NCI-H2107 treated with DMSO at 0.1 percent for 48 hours (cell line): Measurements from ENCODE around the gene LSAMP.
A peak's percentile ranks its signal among the peaks of the same experiment; 100 is the strongest.

Experiments used
- DNase-seq: peaks from one replicate; lab custom pipeline; 2025; ENCODE audit not compliant: unreplicated experiment; lab: John Stamatoyannopoulos, UW

Gene LSAMP

GRCh38 chr3:116445311-116445841 lies at the start of gene LSAMP:
TSS of gene LSAMP (minus strand) at chr3:116445487.
- DNase-seq: no peak

DNA sequence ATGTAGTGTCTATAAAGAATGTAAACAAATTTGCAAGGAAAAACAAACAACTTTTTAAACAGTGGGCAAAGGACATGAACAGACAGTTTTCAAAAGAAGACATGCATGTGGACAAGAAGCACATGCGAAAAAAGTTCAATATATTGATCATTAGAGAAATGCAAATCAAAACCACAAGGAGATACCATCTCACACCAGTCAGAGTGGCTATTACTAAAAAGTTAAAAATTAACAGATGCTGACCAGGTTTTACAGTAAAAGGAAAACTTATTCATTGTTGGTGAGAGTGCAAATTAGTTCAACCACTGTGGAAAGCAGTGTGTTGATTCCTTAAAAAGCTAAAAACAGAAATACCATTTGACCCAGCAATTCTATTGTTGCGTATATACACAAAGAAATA lies 47.1 kb upstream of the LSAMP start:
- no peak for DNase-seq

DNA sequence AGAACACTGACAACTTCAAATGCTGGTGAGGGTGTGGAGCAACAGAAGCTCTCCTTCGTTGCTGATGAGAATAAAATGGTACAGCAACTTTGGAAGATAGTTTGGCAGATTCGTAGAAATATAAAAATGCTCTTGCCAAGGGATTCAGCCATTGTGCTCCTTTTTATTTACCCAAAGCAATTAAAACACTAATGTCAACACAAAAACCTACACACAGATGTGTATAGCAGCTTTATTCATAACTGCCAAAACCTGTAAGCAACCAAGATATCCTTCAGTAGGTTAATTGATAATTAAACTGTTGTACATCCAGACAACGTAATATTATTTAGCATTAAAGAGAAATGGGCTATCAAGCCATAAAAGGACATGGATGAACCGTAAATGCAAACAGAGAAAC lies 37.8 kb upstream of the LSAMP start:
- no peak for DNase-seq

DNA sequence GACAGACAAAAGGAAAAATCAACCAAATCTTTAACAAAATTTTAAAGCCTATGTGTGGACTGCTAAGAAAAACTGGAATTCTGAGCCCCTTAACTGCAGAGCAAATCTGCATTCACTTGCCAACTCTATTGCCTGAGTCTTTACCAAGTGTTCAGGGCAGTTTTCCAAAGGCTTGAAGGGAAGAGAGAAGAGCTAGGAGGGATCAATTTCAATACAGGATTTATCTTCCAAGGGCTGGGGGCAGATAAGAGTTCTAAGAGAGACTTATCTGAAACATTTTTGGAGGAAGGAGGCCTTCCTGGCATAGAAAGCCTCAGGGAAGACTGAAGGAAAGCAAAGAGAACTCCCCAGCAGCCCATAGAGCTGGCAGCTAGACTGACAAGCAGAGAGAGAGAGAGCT lies 31.4 kb upstream of the LSAMP start:
- no peak for DNase-seq

DNA sequence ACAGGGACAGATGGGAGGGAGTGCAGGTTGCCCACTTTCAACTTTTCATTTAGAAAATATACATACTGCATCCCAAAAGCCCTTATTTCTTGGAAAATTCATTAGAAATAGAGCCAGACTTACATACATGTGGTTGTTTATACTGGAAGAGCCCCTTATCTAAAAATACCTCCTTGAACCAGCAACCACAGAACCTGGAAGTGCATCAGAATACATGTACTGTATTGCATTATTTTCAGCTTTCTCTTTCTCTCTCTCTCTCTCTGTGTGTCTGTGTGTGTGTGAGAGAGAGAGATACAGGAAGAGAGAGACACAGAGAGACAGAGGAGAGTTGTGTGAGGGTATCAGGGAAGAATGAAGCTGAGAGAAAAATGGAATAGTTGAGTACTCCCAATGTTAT lies 29.5 kb upstream of the LSAMP start:
- no peak for DNase-seq

GRCh38 chr3:116474032-116474780 lies 28.9 kb upstream of the LSAMP start:
- DNase-seq: peak; percentile 31

GRCh38 chr3:116473602-116474001 lies 28.3 kb upstream of the LSAMP start:
- no peak for DNase-seq

DNA sequence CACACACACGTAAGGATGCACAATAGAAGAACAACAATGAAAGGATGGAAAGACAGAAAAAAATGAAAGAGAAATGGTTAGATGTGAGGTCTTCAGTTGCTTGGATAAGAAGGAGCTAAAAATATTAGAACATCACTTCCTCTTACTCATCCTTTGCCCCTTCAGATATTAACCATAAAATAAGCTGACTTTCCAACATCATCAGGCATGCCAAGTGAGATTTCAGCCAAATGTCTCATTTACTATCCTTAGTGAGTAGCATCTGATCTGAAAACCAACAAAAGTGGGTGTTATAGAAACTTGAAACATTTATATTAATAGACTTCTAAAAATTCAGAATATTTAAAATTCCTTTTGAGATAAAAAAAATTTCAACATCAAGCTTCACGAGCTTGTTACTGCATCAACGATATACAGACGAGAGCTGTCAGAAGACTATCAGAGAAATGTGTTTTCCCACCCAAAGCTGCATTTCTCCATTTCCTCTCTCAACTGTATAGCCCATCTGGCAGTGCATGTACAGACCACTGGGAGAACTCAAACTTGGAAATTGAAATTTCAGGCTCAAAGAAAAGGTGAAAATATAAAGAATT lies 25.4 kb upstream of the LSAMP start:
- no peak for DNase-seq

DNA sequence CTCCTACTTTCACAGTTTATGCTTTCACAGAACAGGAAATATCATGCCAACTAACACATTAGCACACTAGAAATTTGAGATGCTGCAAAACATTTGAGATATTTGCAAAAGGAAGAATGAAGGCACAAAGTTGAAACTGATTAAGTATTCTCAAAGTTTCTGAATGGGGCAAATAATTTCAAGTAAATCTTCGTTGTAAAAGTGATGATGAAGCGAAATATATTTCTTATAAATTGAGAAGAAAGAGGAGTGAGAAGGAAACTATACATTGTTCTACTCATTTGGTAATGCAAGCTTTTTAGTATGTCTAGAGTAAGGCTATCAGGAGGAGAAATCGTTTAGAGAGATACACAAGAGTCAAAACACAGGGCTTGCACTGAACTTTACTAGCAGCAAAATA lies 24.3 kb upstream of the LSAMP start:
- no peak for DNase-seq

DNA sequence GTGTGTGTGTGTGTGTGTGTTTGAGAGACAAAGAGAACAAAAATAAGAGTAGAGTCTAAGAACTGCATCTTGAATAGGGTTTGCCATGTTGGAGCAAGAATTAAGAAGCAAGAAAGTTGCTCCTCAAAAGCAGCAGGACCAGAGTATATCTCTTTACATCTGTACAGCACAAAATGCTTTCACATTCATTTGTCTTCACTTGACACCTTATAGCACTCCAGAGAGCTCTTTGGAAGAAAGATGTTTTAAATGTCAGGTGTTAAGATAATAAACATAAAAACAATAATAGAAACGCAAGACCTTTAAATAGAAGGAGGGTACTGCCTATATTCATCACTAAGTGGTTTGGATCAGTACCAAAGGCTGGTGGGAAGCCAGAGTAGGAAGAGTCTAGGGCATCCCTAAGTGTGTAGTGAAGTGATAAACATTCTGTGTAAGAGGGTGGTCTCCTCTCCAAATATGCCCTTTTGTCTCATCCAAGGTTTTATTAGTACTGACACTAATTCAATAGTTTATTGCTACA lies 19.1 kb upstream of the LSAMP start:
- DNase-seq: no peak

- DNase-seq: no peak
These were observed 8.5 kb upstream of the LSAMP start for GRCh38 chr3:116453666-116454346.

DNA sequence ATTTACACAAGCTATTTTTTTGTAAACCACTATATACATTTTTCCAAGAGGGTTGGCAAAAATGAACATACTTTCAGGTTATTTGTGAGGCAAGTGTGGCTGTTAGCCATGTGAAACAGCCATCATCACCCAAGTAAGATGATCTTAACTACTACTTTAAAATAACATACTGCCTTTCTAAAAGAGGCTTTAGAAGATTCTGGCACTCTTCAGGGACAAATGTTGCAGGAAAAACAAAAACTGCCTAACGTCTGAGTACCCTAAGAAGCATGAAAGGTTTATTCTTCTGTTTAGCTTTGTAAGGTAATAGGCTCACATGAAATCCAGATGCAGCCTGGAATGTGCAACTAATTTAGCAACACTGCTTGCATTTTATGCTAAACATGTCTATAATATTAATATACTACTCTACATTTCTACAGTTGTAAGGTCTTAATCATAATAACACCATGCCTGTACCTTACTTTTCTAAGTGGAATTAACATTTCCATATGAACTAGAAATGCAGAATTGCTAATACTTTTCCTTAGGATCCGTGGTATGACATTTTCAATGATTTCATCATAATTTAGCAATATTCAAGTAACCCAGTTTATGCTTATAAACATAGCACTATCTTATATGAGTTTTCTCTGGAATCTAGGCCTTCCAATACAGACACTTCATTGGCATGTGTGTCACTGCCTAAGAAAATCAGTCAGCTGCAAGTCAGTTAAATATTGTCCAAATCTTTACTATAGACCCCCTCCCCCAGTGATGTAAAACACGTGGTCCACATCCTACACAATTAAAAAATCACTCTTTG lies 4.5 kb upstream of the LSAMP start:
- no peak for DNase-seq

DNA sequence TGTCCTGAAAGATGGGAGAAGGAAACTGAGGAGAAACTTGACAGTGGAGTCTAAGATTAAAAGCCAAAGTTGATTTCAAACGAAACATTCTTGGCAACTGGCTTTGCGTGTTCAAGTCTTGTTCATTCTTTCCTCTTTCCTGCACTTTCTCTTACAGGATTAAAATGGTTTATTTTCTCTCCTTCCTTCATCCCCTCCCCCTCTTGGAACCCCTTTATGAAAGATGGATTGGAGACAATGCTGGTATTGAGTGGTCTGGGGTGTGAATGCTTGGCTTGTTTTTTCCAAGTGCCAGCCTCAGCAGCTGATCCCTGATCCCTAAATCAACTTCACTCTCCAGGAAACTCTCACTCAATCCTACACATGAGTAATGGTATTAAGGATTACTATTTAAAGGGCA lies 703 bp upstream of the LSAMP start:
- no peak for DNase-seq

DNA sequence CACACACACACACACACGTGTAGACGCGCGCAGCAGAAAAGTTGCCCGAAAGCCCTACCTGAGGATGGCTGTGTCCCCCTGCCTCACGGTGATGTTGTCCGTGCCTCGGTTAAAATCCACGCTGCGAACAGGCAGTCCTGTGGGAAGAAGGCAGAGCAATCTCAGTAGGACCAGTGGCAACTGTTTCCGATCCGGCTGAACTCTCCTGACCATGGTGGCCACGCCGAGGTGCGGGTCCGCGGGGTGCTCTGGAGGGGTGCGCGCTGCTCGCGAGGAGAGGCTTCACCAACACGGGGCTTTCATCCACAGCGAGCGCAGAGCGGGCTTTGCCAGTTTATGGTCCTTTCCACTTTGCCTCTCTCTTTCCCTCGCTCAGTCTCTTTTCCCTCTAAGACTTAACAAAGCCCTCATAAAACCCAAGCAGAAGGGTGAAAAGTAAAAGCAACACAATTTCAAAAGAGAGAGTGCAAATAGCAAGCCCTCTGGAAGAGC lies 422 bp downstream of the LSAMP start:
- DNase-seq: no peak

- DNase-seq: no peak
These were observed 1.1 kb downstream of the LSAMP start for GRCh38 chr3:116444115-116444747.

- no peak for DNase-seq
These were observed 2.1 kb downstream of the LSAMP start for GRCh38 chr3:116443191-116443661.

GRCh38 chr3:116442331-116443021 lies 2.8 kb downstream of the LSAMP start:
- DNase-seq: no peak

GRCh38 chr3:116441652-116442051 lies 3.6 kb downstream of the LSAMP start:
- DNase-seq: no peak

- DNase-seq: no peak
These were observed 5.1 kb downstream of the LSAMP start for GRCh38 chr3:116440196-116440595.

- no peak for DNase-seq
These were observed 11.7 kb downstream of the LSAMP start for GRCh38 chr3:116433552-116433951.
